ENCODE measurements around the gene CHPF2.

Gene CHPF2

GRCh38 chr7:151235091-151235787, 3.0 kb downstream of the CHPF2 start:
- Histone ChIP-seq H3K4me3 (ENCODE audit: extremely low read depth, insufficient read depth, low read length, poor library complexity, severe bottlenecking) (no peak overlapping the region), H3K27ac (ENCODE audit: low read depth, low read length, severe bottlenecking) (no peak overlapping the region), H3K4me1 (ENCODE audit: control insufficient read depth, insufficient read depth, low read length, poor library complexity, severe bottlenecking) (peaks cover 6% of the 10 kb centered on the region), H3K9me3 (ENCODE audit: control insufficient read depth, low read length) (no peaks in the 10 kb centered on the region), H3K36me3 (ENCODE audit: control insufficient read depth, insufficient read depth, low read length) (peaks cover 64% of the 10 kb centered on the region)
- WGBS, 2 experiments (ENCODE audit: insufficient coverage in 2 of 2), result 96 to 98% methylated on average over 24 to 26 of the region's 28 CpGs

GRCh38 chr7:151236406-151236805, 4.1 kb downstream of the CHPF2 start:
- H3K36me3 ChIP-seq (ENCODE audit: control insufficient read depth, insufficient read depth, low read length), result peaks cover 76% of the 10 kb centered on the region
- H3K9me3 ChIP-seq (ENCODE audit: control insufficient read depth, low read length), result no peaks in the 10 kb centered on the region
- no peak overlapping the region for H3K27ac ChIP-seq (ENCODE audit: low read depth, low read length, severe bottlenecking)
- H3K4me3 ChIP-seq (ENCODE audit: extremely low read depth, insufficient read depth, low read length, poor library complexity, severe bottlenecking), result no peak overlapping the region
- 96 to 97% methylated on average over 13 of the region's 13 CpGs for WGBS, 2 experiments (ENCODE audit: insufficient coverage in 2 of 2)
- H3K4me1 ChIP-seq (ENCODE audit: control insufficient read depth, insufficient read depth, low read length, poor library complexity, severe bottlenecking), result peaks cover 6% of the 10 kb centered on the region

DNA sequence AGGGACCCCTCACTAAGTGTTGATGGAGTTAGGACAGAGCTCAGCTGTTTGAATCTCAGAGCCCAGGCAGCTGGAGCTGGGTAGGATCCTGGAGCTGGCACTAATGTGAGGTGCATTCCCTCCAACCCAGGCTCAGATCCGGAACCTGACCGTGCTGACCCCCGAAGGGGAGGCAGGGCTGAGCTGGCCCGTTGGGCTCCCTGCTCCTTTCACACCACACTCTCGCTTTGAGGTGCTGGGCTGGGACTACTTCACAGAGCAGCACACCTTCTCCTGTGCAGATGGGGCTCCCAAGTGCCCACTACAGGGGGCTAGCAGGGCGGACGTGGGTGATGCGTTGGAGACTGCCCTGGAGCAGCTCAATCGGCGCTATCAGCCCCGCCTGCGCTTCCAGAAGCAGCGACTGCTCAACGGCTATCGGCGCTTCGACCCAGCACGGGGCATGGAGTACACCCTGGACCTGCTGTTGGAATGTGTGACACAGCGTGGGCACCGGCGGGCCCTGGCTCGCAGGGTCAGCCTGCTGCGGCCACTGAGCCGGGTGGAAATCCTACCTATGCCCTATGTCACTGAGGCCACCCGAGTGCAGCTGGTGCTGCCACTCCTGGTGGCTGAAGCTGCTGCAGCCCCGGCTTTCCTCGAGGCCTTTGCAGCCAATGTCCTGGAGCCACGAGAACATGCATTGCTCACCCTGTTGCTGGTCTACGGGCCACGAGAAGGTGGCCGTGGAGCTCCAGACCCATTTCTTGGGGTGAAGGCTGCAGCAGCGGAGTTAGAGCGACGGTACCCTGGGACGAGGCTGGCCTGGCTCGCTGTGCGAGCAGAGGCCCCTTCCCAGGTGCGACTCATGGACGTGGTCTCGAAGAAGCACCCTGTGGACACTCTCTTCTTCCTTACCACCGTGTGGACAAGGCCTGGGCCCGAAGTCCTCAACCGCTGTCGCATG, 5.2 kb downstream of the CHPF2 start:
- 96% methylated on average over 39 to 44 of the region's 44 CpGs for WGBS, 2 experiments (ENCODE audit: insufficient coverage in 2 of 2)
- peaks cover 6% of the 10 kb centered on the region for H3K4me1 ChIP-seq (ENCODE audit: control insufficient read depth, insufficient read depth, low read length, poor library complexity, severe bottlenecking)
- no peaks in the 10 kb centered on the region for H3K9me3 ChIP-seq (ENCODE audit: control insufficient read depth, low read length)
- no peak overlapping the region for H3K27ac ChIP-seq (ENCODE audit: low read depth, low read length, severe bottlenecking)
- H3K36me3 ChIP-seq (ENCODE audit: control insufficient read depth, insufficient read depth, low read length), result peaks cover 81% of the 10 kb centered on the region
- H3K4me3 ChIP-seq (ENCODE audit: extremely low read depth, insufficient read depth, low read length, poor library complexity, severe bottlenecking), result no peak overlapping the region

GRCh38 chr7:151238190-151238810, 6.0 kb downstream of the CHPF2 start:
- H3K36me3 ChIP-seq (ENCODE audit: control insufficient read depth, insufficient read depth, low read length), result peaks cover 83% of the 10 kb centered on the region
- 88 to 94% methylated on average over 10 to 13 of the region's 17 CpGs for WGBS, 2 experiments (ENCODE audit: insufficient coverage in 2 of 2)
- no peaks in the 10 kb centered on the region for H3K9me3 ChIP-seq (ENCODE audit: control insufficient read depth, low read length)
- no peak overlapping the region for H3K4me3 ChIP-seq (ENCODE audit: extremely low read depth, insufficient read depth, low read length, poor library complexity, severe bottlenecking)
- peaks cover 6% of the 10 kb centered on the region for H3K4me1 ChIP-seq (ENCODE audit: control insufficient read depth, insufficient read depth, low read length, poor library complexity, severe bottlenecking)
- no peak overlapping the region for H3K27ac ChIP-seq (ENCODE audit: low read depth, low read length, severe bottlenecking)

DNA sequence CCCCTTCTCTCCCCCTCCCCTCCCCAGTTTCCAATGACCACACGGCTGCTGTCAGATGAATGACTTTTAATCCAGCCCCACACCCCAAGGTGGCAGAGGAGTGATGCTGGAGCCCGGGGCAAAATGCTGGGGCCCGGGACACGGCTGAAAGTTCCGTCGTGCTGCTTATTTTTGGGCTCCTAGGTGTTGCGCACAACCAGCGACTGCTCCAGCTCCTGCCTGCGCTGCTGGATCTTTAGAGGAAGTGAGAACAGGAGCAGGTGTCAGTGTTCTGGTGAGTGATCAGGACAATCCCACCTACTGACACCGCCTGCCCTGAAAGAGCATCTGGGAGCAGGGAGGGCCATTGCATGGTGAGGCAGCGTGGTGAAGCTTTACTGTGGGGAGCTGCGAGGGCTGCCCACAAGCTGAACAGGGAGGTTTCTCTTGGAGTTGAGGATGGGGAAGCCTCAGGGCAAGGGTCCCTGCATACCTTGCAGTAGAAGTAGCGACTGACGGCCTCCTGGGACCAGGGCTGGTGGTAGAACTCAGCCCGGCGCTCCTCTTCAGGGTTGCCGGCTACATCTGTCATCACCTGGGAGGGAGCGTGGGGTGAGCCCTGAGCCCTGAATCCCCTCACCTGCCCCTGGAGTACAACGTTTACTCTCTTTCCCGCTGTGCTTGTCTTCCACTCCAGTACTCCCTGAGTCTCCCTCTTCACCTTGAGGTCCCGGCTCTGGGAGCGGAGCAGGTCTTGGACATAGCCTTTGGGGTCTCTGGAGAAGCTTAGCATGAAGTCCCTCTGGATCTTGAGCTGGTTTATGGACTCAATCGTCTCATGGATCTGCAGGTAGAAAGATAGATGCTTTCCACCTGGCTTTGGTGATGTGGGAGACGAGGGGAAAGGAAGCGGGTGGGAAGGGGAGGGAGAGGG, 6.9 kb downstream of the CHPF2 start:
- Histone ChIP-seq H3K4me3 (ENCODE audit: extremely low read depth, insufficient read depth, low read length, poor library complexity, severe bottlenecking) (no peak overlapping the region), H3K9me3 (ENCODE audit: control insufficient read depth, low read length) (no peaks in the 10 kb centered on the region), H3K36me3 (ENCODE audit: control insufficient read depth, insufficient read depth, low read length) (peaks cover 80% of the 10 kb centered on the region), H3K4me1 (ENCODE audit: control insufficient read depth, insufficient read depth, low read length, poor library complexity, severe bottlenecking) (no peaks in the 10 kb centered on the region), H3K27ac (ENCODE audit: low read depth, low read length, severe bottlenecking) (no peak overlapping the region)
- 96% methylated on average over 19 to 25 of the region's 25 CpGs for WGBS, 2 experiments (ENCODE audit: insufficient coverage in 2 of 2)

DNA sequence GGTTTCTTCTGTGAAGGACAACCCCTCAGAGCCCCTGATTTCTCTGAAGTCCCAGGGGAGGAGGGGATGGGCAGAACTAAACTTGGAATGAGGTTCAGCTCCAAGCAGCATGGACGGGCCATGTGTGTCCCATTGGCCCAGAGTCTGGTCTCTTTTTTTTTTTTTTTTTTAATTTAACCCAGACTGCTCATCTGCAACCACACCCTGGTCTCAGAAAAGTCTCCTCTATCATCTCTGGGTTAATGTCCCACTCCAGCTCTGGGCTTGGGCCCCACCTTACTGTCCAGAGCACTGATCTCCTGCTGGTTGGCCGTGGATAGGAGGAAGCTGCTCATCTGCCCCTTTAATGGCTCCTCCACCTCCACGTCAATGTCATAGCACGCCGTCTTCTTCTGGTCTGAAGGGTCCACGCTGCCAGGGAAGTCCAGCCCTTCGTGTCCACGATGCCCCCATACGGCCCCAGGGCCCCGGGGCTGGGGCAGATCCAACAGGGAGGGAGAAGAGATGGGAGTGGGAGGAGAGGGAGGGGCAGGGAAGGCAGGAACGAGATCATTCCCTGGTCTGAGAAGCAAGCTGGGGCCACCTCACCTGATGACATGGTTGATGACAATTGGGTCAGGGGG, 7.7 kb downstream of the CHPF2 start:
- Histone ChIP-seq H3K36me3 (ENCODE audit: control insufficient read depth, insufficient read depth, low read length) (peaks cover 73% of the 10 kb centered on the region), H3K4me1 (ENCODE audit: control insufficient read depth, insufficient read depth, low read length, poor library complexity, severe bottlenecking) (peaks cover 5% of the 10 kb centered on the region), H3K4me3 (ENCODE audit: extremely low read depth, insufficient read depth, low read length, poor library complexity, severe bottlenecking) (no peak overlapping the region), H3K9me3 (ENCODE audit: control insufficient read depth, low read length) (no peaks in the 10 kb centered on the region), H3K27ac (ENCODE audit: low read depth, low read length, severe bottlenecking) (no peak overlapping the region)
- WGBS, 2 experiments (ENCODE audit: insufficient coverage in 2 of 2), result 93 to 97% methylated on average over 6 to 10 of the region's 11 CpGs

DNA sequence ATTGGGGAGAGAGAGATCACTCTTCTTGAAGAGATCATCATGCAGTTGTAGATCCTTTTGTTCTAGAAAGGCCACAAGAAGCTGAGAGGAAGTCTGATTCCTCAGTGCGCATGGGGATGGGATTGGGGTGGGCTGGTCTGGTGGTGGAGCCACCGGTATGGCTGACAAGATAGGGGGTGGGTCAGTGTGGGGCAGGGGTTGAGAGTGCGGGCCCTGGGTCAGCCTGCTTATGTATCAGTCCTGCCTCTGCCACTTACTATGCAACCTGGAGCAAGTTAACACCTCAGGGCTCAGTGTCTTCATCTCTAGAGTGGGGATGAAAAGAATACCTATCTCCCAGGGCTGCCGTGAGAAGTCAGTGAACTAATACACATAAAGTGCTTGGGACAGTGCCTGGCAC, 8.3 kb downstream of the CHPF2 start:
- Histone ChIP-seq H3K27ac (ENCODE audit: low read depth, low read length, severe bottlenecking) (peak overlapping the region; percentile 16), H3K36me3 (ENCODE audit: control insufficient read depth, insufficient read depth, low read length) (peaks cover 67% of the 10 kb centered on the region), H3K4me1 (ENCODE audit: control insufficient read depth, insufficient read depth, low read length, poor library complexity, severe bottlenecking) (peaks cover 8% of the 10 kb centered on the region), H3K9me3 (ENCODE audit: control insufficient read depth, low read length) (no peaks in the 10 kb centered on the region), H3K4me3 (ENCODE audit: extremely low read depth, insufficient read depth, low read length, poor library complexity, severe bottlenecking) (no peak overlapping the region)
- 100% methylated on average over 1 of the region's 4 CpGs for WGBS, 2 experiments (ENCODE audit: insufficient coverage in 2 of 2)

DNA sequence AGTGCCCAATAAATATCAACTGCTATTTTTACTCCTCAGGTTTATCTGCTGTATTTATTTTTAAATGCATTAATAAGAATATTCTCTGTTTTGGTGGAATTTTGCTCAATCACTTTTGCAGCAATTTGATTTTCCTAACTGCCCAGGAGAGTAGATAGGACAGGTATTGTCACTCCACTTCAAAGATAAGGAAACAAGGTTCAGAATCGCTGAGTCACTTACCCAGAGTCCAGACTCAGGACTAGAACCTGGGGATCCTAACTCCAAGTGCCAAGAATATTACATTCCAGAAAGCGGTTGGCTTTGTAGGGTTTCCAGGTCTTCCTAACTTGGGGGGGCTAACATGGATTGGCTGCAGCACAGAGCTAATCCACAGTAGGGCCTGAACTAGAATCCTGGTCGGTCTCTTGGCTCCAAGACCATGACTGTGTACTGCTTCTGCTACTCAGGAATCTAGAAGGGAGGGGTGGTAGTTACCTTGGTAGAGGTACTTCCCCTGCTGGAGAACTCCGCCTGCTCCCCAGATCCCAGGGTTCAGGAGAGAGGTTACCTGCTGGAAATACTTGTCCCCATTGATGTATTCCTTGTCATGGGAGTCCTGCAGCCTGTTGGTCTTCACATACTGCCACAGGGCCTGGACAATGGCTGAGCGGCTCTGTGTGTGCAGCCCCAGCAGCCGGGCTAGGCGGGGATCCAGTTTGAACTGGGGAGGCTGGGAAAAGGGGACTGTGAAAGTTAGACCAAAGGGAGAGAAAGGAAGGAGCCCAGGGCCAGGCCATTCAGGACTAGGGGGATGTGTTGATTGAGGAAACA, 8.9 kb downstream of the CHPF2 start:
- Histone ChIP-seq H3K27ac (ENCODE audit: low read depth, low read length, severe bottlenecking) (peak overlapping the region; percentile 16), H3K9me3 (ENCODE audit: control insufficient read depth, low read length) (no peaks in the 10 kb centered on the region), H3K4me3 (ENCODE audit: extremely low read depth, insufficient read depth, low read length, poor library complexity, severe bottlenecking) (no peak overlapping the region), H3K36me3 (ENCODE audit: control insufficient read depth, insufficient read depth, low read length) (peaks cover 61% of the 10 kb centered on the region), H3K4me1 (ENCODE audit: control insufficient read depth, insufficient read depth, low read length, poor library complexity, severe bottlenecking) (peaks cover 8% of the 10 kb centered on the region)
- 94 to 100% methylated on average over 6 to 7 of the region's 7 CpGs for WGBS, 2 experiments (ENCODE audit: insufficient coverage in 2 of 2)

DNA sequence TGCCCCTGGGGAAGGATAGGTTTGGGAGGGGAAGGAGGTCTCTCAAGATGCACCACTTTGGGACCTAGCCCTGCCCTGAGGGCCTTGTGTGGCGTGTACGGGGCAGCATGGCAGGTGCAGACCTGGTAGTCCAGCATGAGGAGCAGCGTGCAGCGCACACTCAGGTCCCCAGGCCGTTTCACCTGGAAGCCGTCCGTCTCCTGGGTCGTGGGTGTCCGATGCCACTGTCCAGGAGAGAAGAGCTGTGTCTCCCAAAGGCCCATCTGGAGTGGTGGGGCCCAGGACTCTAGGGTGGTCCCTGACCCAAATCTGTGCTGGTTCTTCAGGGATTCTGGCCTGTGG, 9.4 kb downstream of the CHPF2 start:
- no peak overlapping the region for H3K27ac ChIP-seq (ENCODE audit: low read depth, low read length, severe bottlenecking)
- H3K4me3 ChIP-seq (ENCODE audit: extremely low read depth, insufficient read depth, low read length, poor library complexity, severe bottlenecking), result no peak overlapping the region
- 99 to 100% methylated on average over 9 of the region's 9 CpGs for WGBS, 2 experiments (ENCODE audit: insufficient coverage in 2 of 2)
- peaks cover 13% of the 10 kb centered on the region for H3K4me1 ChIP-seq (ENCODE audit: control insufficient read depth, insufficient read depth, low read length, poor library complexity, severe bottlenecking)
- peaks cover 55% of the 10 kb centered on the region for H3K36me3 ChIP-seq (ENCODE audit: control insufficient read depth, insufficient read depth, low read length)
- H3K9me3 ChIP-seq (ENCODE audit: control insufficient read depth, low read length), result no peaks in the 10 kb centered on the region

All from mesodermal cell (in vitro differentiated cells).